ENCODE data around the gene PRR36.

The PRR36 gene

DNA sequence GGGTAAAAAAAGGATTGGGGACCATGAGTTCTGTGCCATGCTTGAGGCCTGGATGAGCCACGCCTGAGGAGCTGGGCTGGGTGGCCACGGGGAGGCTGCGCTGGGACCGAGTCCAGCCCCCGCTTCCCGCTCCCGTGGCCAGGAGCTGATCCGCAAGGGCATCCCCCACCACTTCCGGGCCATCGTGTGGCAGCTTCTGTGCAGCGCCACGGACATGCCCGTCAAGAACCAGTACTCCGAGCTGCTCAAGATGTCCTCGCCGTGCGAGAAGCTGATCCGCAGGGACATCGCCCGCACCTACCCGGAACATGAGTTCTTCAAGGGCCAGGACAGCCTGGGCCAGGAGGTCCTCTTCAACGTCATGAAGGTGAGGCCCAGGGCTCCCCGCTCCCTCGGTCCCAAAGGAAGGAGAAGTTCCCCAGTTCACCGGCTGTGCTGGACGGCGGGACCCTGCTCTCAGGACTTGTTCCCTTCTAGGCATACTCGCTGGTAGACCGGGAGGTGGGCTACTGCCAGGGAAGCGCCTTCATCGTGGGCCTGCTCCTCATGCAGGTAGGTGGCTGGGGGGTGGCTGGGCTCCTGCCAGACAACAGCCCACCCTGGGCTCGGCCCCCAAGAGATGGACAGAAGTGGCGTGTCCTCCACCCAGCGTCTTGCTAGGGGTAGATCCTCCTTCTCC, 25.3 kb downstream of the PRR36 start:
- TF ChIP-seq, protein P1, sequence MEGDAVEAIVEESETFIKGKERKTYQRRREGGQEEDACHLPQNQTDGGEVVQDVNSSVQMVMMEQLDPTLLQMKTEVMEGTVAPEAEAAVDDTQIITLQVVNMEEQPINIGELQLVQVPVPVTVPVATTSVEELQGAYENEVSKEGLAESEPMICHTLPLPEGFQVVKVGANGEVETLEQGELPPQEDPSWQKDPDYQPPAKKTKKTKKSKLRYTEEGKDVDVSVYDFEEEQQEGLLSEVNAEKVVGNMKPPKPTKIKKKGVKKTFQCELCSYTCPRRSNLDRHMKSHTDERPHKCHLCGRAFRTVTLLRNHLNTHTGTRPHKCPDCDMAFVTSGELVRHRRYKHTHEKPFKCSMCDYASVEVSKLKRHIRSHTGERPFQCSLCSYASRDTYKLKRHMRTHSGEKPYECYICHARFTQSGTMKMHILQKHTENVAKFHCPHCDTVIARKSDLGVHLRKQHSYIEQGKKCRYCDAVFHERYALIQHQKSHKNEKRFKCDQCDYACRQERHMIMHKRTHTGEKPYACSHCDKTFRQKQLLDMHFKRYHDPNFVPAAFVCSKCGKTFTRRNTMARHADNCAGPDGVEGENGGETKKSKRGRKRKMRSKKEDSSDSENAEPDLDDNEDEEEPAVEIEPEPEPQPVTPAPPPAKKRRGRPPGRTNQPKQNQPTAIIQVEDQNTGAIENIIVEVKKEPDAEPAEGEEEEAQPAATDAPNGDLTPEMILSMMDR (IDR thresholded peaks at IDR 0.05; ENCODE audit: control insufficient read depth, insufficient read depth, low read depth, low read length, missing control alignments), result no peak
- no peak overlapping the region for H3K4me3 ChIP-seq (ENCODE audit: control insufficient read depth, low read depth, low read length)
- no peak for DNase-seq (ENCODE audit: low read depth)

DNA sequence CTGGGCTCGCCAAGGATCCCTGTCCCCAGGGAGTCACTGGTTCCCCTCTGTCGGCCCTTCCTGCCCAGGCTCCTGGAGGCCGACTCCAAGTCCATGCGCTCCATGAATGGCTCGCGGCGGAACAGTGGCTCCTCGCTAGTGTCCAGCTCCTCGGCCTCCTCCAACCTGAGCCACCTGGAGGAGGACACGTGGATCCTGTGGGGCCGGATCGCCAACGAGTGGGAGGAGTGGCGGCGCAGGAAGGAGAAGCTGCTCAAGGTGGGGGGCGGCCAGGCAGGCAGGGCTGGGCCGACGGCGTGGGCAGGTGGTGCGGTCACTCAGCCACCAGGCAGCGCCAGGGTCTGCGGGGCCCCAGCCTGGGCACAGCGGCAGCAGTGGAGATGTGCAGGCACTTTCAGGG, 26.5 kb downstream of the PRR36 start:
- TF ChIP-seq, protein P1 (IDR thresholded peaks at IDR 0.05; ENCODE audit: control insufficient read depth, insufficient read depth, low read depth, low read length, missing control alignments), result no peak
- no peak overlapping the region for H3K4me3 ChIP-seq (ENCODE audit: control insufficient read depth, low read depth, low read length)
- DNase-seq (ENCODE audit: low read depth), result no peak

DNA sequence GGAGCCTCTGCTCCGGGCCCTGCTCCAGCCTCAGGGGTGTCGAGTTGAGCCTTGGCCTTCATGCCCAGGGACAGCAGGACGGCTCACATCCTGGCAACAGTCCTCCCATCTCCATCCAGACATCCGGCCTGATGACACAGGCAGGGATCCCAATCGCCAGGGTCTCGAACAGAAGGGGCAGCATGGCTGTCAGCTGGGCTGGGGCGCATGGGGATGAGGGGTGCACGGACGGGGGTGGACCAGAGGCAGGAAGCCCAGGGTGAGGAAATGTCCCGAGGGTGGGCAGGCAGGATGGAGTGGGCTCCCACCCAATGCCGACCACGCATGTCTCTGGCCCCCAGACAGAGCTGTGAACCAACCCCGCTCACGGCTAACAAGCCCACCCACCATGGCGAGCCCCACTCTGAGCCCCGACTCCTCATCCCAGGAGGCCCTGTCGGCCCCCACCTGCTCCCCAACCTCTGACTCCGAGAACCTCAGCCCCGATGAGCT, 28.0 kb downstream of the PRR36 start:
- H3K4me3 ChIP-seq (ENCODE audit: control insufficient read depth, low read depth, low read length), result no peak overlapping the region
- no peak for DNase-seq (ENCODE audit: low read depth)
- TF ChIP-seq, protein P1 (IDR thresholded peaks at IDR 0.05; ENCODE audit: control insufficient read depth, insufficient read depth, low read depth, low read length, missing control alignments), result no peak

DNA sequence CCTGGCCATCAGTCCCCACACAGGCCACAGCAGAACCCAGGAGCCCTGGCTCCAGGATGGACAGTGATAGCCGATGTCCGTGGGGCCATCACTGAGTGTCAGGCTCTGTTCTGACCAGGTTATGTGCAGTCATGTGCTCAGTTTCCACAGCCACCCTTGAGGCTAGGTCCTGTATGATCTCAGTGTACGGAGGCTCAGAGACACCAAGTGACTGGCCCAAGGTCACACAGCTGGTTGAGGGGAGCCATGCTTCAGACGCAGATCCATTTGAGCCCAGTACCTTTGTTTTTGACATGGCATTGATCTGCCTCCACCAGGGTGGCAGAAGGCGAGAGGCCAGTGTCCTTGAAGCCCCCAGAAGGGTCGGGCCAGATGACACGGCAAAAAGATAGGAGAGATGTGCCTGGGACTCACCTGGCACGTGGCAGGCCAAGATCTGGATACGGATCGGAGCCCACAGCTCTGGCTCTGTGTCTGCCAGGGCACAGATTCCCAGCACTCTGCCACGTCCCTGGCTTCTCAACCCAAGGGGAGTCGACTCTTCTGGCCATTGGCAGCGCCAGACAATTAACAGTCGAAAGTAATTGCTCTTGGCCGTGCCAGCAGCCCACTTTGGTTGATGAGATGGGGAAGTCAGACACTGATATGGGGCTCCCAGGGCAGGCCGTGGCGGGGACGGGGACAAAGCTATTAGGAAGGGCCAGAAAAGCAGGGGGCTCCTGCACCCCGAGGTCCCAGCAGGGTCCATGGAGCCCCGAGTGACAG, 28.6 kb downstream of the PRR36 start:
- no peak overlapping the region for H3K4me3 ChIP-seq (ENCODE audit: control insufficient read depth, low read depth, low read length)
- TF ChIP-seq, protein P1 (IDR thresholded peaks at IDR 0.05; ENCODE audit: control insufficient read depth, insufficient read depth, low read depth, low read length, missing control alignments), result no peak

DNA sequence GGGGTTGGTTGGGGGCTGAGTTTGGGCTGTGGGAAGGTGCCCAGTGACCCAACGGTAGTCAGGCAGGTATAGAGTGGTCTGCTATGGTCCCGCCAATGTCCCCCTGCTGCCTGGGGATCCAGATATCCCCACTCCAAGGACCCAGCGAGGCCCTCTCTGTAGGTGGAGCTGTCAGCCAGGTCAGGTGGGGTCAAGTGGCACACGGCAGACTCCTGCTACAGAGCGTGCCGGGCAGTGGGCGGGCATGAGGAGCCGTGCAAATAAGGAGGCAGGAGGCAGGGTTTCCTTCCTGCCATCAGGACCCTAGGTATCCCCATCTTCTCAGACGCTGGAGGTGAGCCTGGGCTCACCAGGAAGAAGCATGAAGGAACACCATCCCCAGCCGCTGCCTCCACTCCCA, 29.2 kb downstream of the PRR36 start:
- DNase-seq (ENCODE audit: low read depth), result no peak
- H3K4me3 ChIP-seq (ENCODE audit: control insufficient read depth, low read depth, low read length), result no peak overlapping the region
- TF ChIP-seq, protein P1 (IDR thresholded peaks at IDR 0.05; ENCODE audit: control insufficient read depth, insufficient read depth, low read depth, low read length, missing control alignments), result no peak

More for the DNA sequence above, 28.6 kb downstream of the PRR36 start:
- DNase-seq (ENCODE audit: low read depth), result no peak

DNA sequence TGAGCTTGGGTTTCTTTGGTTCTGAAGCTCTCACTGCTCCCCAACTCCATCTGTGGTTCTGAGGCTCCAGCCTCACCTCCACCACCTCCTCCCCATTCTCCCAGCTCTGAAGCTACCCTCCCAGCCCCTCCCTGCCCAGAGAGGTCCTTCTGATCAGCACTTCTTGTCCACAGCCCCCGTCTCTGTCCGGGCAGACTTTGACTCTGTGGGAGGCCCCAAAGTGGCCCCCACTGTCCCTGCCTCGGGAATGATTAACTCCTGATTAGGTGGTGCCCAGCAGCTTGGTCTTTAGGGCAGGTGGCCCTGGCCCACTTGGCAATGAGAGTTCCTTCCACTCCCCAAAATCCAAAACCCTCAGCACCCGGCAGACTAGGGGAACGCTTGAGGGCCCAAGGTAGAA, 29.8 kb downstream of the PRR36 start:
- DNase-seq (ENCODE audit: low read depth), result no peak
- no peak overlapping the region for H3K4me3 ChIP-seq (ENCODE audit: control insufficient read depth, low read depth, low read length)
- TF ChIP-seq, protein P1 (IDR thresholded peaks at IDR 0.05; ENCODE audit: control insufficient read depth, insufficient read depth, low read depth, low read length, missing control alignments), result no peak

All from AG09309 (cell line).